Left cardiac atrium (tissue), 4 donors: ENCODE data around the gene PEX3. TPM values are rescaled to one million over a fixed set of nuclear protein-coding genes. Genes with fewer than 3 reads are reported as not detected.

ENCODE experiments used
- ATAC-seq, 2 donors: fragments of 200-7000 bp; cut with Tn5 transposase; one replicate each; pipeline ENCODE4 v1.9.1; 2020; ENCODE audit warnings: mild to moderate bottlenecking in 2 of 2, moderate library complexity in 2 of 2
- DNase-seq: peaks from one replicate; pipeline ENCODE4 v3.0.0-alpha.2; 2020
- intact Hi-C, 2 donors: fragments of 100-400 bp; cut with DNase I; formaldehyde crosslinking; loops; one replicate each; pipeline versions ENCODE4 v1.14.1 to v1.15.1; 2022 to 2023
- long read RNA-seq: library from polyadenylated mRNA; unstranded; transcript quantifications from one replicate; pipeline ENCODE4 v2.0.0, GENCODE V29; 2021
- total RNA-seq, 2 donors: library from RNA; stranded (reverse); fragmentation: NEBNext Ultra II Directional; extraction: Animal tissue kit (Norgen Biotek cat#: 25700); gene quantifications; one replicate each; pipeline ENCODE4 v1.2.1, GENCODE V29; 2021
- donor health status: DM: no; HTN: yes; CAD: no.
- donor health status: DM: no; HTN: yes; CAD: no; lungs with severe emphysema.
- donor health status: DM: yes; HTN: yes; CAD: no.
- donor health status: Dilated cardiomyopathy.

Gene PEX3
- total RNA-seq, result 10 to 100 TPM; 19.1 to 21.7 TPM
- long read RNA-seq, transcript PEX3-201 (12 exons, 1,969 nt), result major isoform, 42 of 50 reads
- long read RNA-seq, partial matches to known transcripts, result 1 of 50 reads
- long read RNA-seq, other reads (novel, unspliced or antisense), result 7 of 50 reads

- intact Hi-C loops, result no loop called here
- DNase-seq (peak; percentile 94), ATAC-seq (peak; percentile 99 to 100)
Observed at GRCh38 chr6:143450453-143451371, at the start of gene PEX3, which contains the start of gene ADAT2. TSS of gene PEX3 (plus strand) at chr6:143450805. CDS start at chr6:143451043, 238 bp downstream. TSS of gene ADAT2 (minus strand) at chr6:143450695. CDS start at chr6:143450658, 37 bp downstream.

- intact Hi-C loops, result no loop called here
- ATAC-seq (no peak), DNase-seq (no peak)
Observed at GRCh38 chr6:143401068-143401446, 49.5 kb upstream of the PEX3 start.

- intact Hi-C loops, result no loop called here
- DNase-seq, result no peak
- ATAC-seq, result no peak
Observed at GRCh38 chr6:143401636-143402370, 48.8 kb upstream of the PEX3 start.

- DNase-seq, result no peak
- intact Hi-C loops, result no loop called here
- no peak for ATAC-seq
Observed at GRCh38 chr6:143402721-143403336, 47.8 kb upstream of the PEX3 start.

GRCh38 chr6:143405373-143406154, 45.0 kb upstream of the PEX3 start:
- no peak for DNase-seq
- intact Hi-C loops, result no loop called here
- peak in 1 of 2 donors; percentile 68 for ATAC-seq

GRCh38 chr6:143406673-143407072, 43.9 kb upstream of the PEX3 start:
- intact Hi-C loops, result no loop called here
- DNase-seq (no peak), ATAC-seq (no peak)

- DNase-seq (no peak), ATAC-seq (no peak)
- intact Hi-C loops, result no loop called here
Observed at GRCh38 chr6:143408151-143408786, 42.3 kb upstream of the PEX3 start.

- no peak for DNase-seq
- no peak for ATAC-seq
- intact Hi-C loops, result no loop called here
Observed at GRCh38 chr6:143408787-143409162, 41.8 kb upstream of the PEX3 start.

- intact Hi-C loops, result no loop called here
- ATAC-seq (no peak), DNase-seq (no peak)
Observed at GRCh38 chr6:143410859-143411270, 39.7 kb upstream of the PEX3 start.

GRCh38 chr6:143414769-143415168, 35.8 kb upstream of the PEX3 start:
- intact Hi-C loops, result no loop called here
- no peak for ATAC-seq
- no peak for DNase-seq

GRCh38 chr6:143419526-143419925, 31.1 kb upstream of the PEX3 start:
- ATAC-seq, result no peak
- DNase-seq, result no peak
- intact Hi-C loops, result no loop called here

- ATAC-seq (no peak), DNase-seq (no peak)
- intact Hi-C loops, result loop anchor here (2.0 to 10.0 kb wide), 4 partner anchors 733 to 949 kb away; no protein-coding TSS in a partner anchor
Observed at GRCh38 chr6:143426026-143426425, 24.6 kb upstream of the PEX3 start.

GRCh38 chr6:143427109-143427817, 23.3 kb upstream of the PEX3 start:
- DNase-seq (peak; percentile 73), ATAC-seq (peak; percentile 97 to 99)
- intact Hi-C loops, result loop anchor here (2.0 to 10.0 kb wide), 4 partner anchors 734 to 950 kb away; no protein-coding TSS in a partner anchor

- ATAC-seq, result no peak
- DNase-seq, result no peak
- intact Hi-C loops, result loop anchor here (5.0 to 10.0 kb wide), 3 partner anchors 738 to 953 kb away; no protein-coding TSS in a partner anchor
Observed at GRCh38 chr6:143429970-143430369, 20.6 kb upstream of the PEX3 start.

- DNase-seq (no peak), ATAC-seq (no peak)
- intact Hi-C loops, result no loop called here
Observed at GRCh38 chr6:143431226-143431625, 19.4 kb upstream of the PEX3 start.

GRCh38 chr6:143432588-143432987, 18.0 kb upstream of the PEX3 start:
- ATAC-seq (no peak), DNase-seq (no peak)
- intact Hi-C loops, result no loop called here

GRCh38 chr6:143441010-143441409, 9.6 kb upstream of the PEX3 start:
- ATAC-seq (no peak), DNase-seq (no peak)
- intact Hi-C loops, result no loop called here
